ENCODE measurements around the gene SIGLEC10. TPM values are rescaled to one million over a fixed set of nuclear protein-coding genes. Genes with fewer than 3 reads are reported as not detected.

The SIGLEC10 gene
- total RNA-seq, 1 donor from 2014 or later = 2.0 TPM

GRCh38 chr19:51394050-51394836 is 23.2 kb downstream of the SIGLEC10 start:
- ATAC-seq = peak; percentile 89

GRCh38 chr19:51392701-51393100 is 24.7 kb downstream of the SIGLEC10 start:
- ATAC-seq = no peak

- no peak for ATAC-seq
Measured at GRCh38 chr19:51391073-51391611, 26.3 kb downstream of the SIGLEC10 start.

- peak; percentile 15 for ATAC-seq
Measured at GRCh38 chr19:51389143-51389542, 28.3 kb downstream of the SIGLEC10 start.

- ATAC-seq = peak; percentile 21
Measured at GRCh38 chr19:51387924-51388389, 29.5 kb downstream of the SIGLEC10 start, which contains the start of gene LIM2. Gene LIM2, minus strand, starts transcription at chr19:51387974. Its CDS starts 531 bp downstream, at chr19:51387443.

- no peak for ATAC-seq
Measured at GRCh38 chr19:51386882-51387520, 30.4 kb downstream of the SIGLEC10 start.

GRCh38 chr19:51382004-51382403 is 35.4 kb downstream of the SIGLEC10 start:
- ATAC-seq = no peak

- peak; percentile 11 for ATAC-seq
Measured at GRCh38 chr19:51380379-51380778, 37.1 kb downstream of the SIGLEC10 start.

- no peak for ATAC-seq
Measured at GRCh38 chr19:51377422-51377821, 40.0 kb downstream of the SIGLEC10 start.

- no peak for ATAC-seq
Measured at GRCh38 chr19:51375504-51376221, 41.8 kb downstream of the SIGLEC10 start.

GRCh38 chr19:51372649-51373504 is 44.6 kb downstream of the SIGLEC10 start, which contains the start of gene NKG7:
Gene NKG7, minus strand, starts transcription at chr19:51372654. Its CDS starts 119 bp downstream, at chr19:51372535.
- no peak for ATAC-seq

- no peak for ATAC-seq
Measured at GRCh38 chr19:51372021-51372648, 45.3 kb downstream of the SIGLEC10 start.

- no peak for ATAC-seq
Measured at GRCh38 chr19:51371186-51371690, 46.2 kb downstream of the SIGLEC10 start.

GRCh38 chr19:51370230-51370629 is 47.2 kb downstream of the SIGLEC10 start:
- no peak for ATAC-seq

- no peak for ATAC-seq
Measured at GRCh38 chr19:51368366-51369282, 48.8 kb downstream of the SIGLEC10 start, which contains the start of gene CLDND2. Gene CLDND2, minus strand, starts transcription at chr19:51369003. Its CDS starts 426 bp downstream, at chr19:51368577.

GRCh38 chr19:51367565-51368365 is 49.7 kb downstream of the SIGLEC10 start:
- peak; percentile 93 for ATAC-seq

- ATAC-seq = no peak
Measured at GRCh38 chr19:51367255-51367564, 50.2 kb downstream of the SIGLEC10 start.

GRCh38 chr19:51366389-51367254 is 50.8 kb downstream of the SIGLEC10 start:
- ATAC-seq = peak; percentile 79
